D721Med (cell line): ENCODE measurements around the gene ICE2.

Experiments used
- DNase-seq: peaks from one replicate; pipeline ENCODE4 v3.0.0; 2011; ENCODE audit warnings: low spot score; ENCODE audit not compliant: insufficient read length
- FAIRE-seq: peaks from 2 replicates; lab custom pipeline; 2011; peaks lifted over from hg19 to GRCh38; lab: Jason Lieb, UNC
- CTCF ChIP-seq: IDR thresholded peaks from 2 replicates; pipeline ENCODE4 v1.5.1; 2012; ENCODE audit warnings: mild to moderate bottlenecking, control low read depth; ENCODE audit not compliant: insufficient read depth; ENCODE audit errors: missing control alignments

ICE2 gene

GRCh38 chr15:60370869-60371136, 108.1 kb downstream of the ICE2 start:
- no peak for TF ChIP-seq CTCF
- FAIRE-seq (no peak), DNase-seq (no peak)

GRCh38 chr15:60370105-60370868, 108.7 kb downstream of the ICE2 start:
- FAIRE-seq (no peak), DNase-seq (no peak)
- no peak for TF ChIP-seq CTCF

GRCh38 chr15:60369696-60370095, 109.2 kb downstream of the ICE2 start:
- DNase-seq (no peak), FAIRE-seq (no peak)
- no peak for TF ChIP-seq CTCF
